Activated T-cell treated with anti-CD3 and anti-CD28 coated beads for 24 hours (primary cell): ENCODE measurements around the gene DOCK10.
A peak's percentile ranks its signal among the peaks of the same experiment; 100 is the strongest.

Experiments
- DNase-seq: peaks from one replicate; pipeline ENCODE4 v3.0.0-alpha.2; 2020; ENCODE audit warnings: low read depth

The DOCK10 gene

DNA sequence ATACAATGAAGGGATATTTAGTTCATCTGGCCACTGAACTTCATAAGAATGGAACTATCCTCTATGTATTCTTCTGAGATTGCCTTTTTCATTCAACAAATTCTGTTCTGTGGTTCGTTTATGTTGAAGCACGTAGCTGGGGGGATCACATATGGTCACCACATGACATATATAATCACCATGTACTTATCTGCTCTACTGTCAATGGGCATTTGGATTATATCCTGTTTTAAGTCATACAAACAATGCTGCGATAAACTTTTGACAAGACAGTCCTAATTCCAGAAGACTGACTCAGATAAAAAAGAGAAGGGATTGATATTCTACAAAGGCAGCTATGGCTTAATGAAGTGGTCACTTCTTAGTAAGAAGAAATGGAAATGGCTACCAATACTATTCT lies 210.1 kb downstream of the DOCK10 start:
- no peak for DNase-seq

- DNase-seq = no peak
Observed at GRCh38 chr2:224831530-224831929, 210.7 kb downstream of the DOCK10 start.

DNA sequence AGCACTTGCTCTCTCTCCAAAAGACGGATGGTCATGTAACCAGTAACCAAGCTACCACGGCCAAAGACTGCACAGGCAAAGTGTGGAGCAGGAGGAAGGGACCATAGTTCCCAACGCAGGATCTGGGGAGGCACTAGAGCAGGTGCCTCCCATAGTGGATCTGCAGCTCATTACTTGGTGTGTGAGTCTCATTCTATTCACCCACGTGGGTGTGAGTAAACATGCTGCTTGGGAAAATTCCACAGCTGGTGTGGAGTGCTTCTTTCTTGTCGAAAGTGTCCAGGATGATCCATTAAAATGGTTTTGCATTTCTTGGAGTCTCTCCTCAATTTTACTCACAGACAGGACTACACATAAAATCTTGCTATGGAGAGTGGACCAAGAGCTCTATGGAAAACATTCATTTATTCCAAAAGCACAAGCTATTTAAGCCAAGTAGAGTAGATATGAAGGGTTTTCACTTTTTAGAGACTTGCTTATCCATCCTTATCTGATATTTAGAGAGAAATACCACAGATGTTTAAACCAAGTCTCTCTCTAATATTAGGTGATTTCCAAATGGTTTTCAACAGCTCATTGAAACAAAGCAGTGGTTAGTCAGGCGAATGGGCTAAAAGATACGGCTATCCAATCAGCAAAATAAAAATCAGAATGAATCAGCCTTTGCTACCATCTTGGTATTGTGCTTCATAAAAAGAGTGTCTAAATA lies 221.8 kb downstream of the DOCK10 start:
- no peak for DNase-seq

DNA sequence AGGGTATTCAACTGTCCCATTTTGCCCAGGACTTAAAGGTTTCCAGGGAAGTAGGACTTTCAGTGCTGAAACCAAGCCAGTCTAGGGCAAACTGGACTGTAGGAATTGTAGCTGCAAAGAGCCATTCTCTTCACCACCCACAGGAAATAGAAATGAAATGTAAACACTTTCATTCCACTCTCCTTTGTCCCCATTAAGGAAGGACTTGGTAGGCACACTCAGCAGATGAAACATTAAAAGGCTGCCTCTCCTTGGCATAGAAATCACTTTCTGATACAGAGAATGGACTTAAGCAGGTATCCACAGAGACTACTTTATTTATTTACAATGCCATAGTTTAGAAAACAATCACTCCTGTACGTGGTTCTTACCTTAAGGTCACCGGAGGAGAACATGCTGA lies 223.2 kb downstream of the DOCK10 start:
- DNase-seq = no peak

DNA sequence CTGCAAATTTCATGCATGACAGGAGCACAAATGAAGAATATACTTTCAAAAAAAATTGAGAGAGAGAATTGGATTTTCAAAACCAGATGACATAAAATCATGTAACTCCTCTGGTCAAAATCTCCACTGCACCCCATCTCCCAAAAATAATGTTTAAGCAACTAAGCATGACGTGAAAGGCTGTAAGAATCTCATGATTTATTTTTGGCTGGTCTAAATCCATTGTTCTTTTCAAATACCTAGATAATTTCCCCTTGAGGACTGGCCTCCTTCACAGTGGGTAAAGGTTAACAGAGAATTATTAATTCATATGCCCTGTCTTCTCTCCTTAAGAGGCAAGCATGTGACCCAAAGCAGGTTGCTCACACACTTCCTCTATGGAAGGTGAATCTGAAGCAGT lies 224.6 kb downstream of the DOCK10 start:
- DNase-seq = no peak

DNA sequence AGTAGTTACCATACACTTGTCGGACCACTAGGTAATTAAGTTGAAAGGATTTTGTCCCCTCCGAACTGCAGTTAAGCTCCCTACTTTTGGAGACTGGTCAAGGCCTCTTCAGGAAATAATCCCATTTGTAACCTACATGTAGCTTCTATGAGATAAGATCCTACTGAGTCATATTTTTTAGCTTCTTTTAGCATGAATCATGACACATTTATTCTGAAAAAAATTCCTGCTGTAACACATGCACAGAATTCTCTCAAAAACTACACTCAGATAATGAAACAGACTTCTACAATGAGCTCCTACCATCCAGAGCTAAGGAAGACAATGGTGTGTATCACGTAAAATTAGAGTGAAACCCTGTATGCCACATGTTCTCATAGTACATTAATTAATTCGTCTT lies 225.5 kb downstream of the DOCK10 start:
- no peak for DNase-seq

DNA sequence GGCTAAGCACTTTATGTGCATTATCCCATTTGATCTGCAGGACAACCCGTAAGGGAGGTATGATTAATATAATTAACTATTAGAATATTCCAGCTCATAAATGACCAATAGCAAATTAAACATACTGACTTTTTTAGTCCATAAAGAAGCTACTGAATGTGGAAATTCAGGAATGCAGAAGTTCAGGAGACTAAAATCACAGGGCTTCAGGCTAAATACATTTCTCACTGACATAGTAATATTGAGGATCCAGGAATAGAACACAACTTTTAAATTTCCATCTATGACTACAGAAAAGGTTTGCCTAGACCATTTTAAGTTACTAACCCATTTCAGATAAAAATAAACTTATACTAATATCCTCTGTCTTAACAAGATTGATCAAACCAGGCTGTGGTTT lies 228.7 kb downstream of the DOCK10 start:
- no peak for DNase-seq

GRCh38 chr2:224807153-224807964 lies 234.9 kb downstream of the DOCK10 start:
- no peak for DNase-seq

DNA sequence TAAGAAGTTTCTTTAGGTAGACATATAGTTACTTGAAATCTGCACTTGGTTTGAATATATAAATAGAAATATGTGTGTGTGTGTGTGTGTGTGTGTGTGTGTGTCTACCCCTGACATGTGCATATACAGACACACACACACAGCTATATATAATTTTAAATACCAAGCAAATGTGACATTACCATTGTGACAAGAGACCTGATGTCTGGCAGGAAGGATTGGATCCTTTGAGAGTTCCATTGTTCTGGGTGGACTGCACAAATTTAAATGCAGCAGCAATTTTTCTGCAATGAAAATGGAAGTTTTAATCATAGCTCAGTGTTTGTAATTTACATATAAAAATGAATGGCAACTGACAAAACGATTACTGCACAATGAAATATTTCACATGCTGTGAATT lies 238.3 kb downstream of the DOCK10 start:
- no peak for DNase-seq

- no peak for DNase-seq
Observed at GRCh38 chr2:224802407-224802806, 239.9 kb downstream of the DOCK10 start.

DNA sequence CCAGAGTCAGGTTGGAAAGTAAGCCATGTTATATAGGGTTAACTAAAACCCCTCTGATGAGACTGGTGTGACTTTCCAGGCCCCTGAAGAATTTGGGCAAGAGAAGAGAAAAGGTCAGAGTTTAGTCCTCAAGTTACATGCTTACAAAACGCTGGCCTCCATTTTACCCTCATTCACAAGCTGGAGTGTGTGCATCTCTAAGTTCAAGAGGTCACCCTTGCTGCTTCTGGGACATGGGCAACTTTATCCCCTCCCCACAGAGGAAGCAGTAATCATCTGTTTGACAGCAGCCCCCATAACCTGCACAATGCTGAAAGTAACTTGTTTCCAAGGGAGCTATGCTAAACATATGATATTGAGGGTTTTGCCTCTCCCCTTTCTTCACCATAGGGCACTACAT lies 240.9 kb downstream of the DOCK10 start:
- DNase-seq = no peak

DNA sequence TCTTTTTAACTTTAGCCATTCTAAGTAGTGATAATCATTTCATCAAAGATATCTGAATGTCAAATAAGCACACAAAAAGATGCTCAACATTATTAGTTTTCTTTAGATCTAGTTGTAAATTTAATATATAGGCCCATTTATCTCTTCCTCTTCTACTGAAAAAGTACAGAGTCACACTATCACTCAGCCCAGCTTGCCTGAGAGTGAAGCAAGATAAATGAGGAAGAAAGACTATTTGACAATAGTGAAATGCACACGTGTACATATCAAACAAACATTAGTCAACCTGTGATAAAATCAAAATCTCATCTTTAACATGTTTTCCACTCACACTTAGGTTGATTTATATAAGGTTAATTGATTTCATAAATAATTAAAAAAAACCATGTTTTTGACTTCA lies 242.6 kb downstream of the DOCK10 start:
- DNase-seq = no peak

DNA sequence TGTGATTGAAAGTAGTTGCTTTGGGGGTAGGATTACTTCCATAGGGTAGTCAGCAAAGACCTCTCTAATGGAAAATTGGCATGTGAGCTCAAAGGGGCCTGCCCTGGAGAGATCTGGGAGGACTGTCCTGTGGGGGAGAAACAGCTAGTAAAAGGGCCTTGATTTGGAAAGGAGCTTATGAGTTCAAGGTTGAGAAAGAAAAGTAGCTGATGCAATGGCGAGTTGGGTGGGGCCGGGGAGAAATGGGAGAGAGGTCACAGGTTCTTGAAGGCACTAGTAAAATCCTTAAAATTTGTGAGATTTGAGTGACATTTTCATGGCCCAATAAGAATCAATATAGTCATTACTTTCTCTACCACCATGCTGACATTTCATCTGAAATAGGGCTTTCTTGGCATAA lies 244.1 kb downstream of the DOCK10 start:
- no peak for DNase-seq

DNA sequence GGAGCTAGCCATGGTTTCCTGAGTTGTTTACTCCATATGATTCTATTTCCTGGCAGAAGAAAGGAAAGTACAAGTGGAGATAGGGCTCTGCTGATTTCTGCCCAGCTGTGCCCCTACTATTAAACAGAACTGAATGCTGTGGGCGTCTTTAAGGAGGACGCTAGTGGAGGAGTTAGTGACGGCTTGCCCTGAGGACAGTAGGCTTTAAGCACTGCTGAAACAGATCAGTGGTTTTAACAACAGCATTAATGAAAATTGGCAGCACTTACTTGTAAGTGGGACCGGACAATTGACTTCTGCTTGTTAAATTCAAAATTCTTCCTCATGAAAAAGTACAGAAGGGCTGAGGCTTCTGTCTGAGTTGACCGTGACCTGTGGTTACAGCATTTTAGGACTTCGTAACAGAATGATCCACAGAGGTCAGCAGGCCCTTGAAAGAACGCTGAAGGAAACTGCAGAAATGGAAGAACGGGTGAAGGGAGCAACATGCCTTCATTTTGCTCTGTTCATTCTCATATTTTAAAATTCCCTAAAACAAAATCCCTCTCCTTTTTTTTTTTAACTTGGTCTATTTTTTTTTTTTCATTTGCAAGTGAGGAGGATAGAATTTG lies 245.5 kb downstream of the DOCK10 start:
- no peak for DNase-seq

- DNase-seq = no peak
Observed at GRCh38 chr2:224793946-224794345, 248.3 kb downstream of the DOCK10 start.

- no peak for DNase-seq
Observed at GRCh38 chr2:224786848-224787247, 255.4 kb downstream of the DOCK10 start.

DNA sequence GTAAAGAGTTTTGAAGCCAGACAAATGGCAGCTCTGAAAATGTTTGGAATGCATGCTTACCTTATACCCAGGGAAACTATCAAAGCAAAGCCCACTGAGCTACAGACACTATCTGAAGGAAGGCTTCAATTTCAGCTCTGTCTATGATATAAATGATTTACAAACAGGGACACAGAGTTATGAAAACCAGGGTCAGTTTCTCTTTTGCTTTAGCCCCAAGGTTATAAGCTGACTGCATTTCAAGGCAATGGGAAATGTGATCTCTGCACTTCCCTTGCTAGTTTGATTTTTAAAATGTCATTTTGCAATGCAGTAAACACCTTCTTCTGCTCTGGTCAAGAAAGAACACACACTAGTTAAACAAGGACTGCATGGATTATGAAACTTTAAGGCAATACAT lies 260.9 kb downstream of the DOCK10 start:
- no peak for DNase-seq

DNA sequence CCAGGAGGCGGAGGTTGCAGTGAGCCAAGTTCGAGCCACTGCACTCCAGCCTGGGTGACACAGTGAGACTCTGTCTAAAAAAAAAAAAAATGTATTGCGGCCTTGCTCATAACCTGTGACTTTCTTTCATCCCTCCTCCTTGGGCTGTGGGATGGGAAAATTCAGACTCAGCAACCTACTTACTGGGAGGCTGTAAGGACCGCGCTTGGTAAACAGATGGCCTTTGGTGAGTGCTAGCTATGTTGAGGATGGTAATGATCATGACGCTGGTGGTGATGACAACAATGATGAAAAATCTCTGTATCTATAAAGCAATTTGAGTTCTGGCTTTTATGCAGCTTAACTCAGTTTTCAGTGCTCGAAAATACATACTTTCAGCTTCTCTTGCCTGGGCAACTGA lies 261.4 kb downstream of the DOCK10 start:
- DNase-seq = no peak

- DNase-seq = no peak
Observed at GRCh38 chr2:224780106-224780505, 262.2 kb downstream of the DOCK10 start.

- DNase-seq = peak; percentile 54
Observed at GRCh38 chr2:224778474-224778877, 263.8 kb downstream of the DOCK10 start.

GRCh38 chr2:224777559-224777930 lies 264.7 kb downstream of the DOCK10 start:
- DNase-seq = no peak

DNA sequence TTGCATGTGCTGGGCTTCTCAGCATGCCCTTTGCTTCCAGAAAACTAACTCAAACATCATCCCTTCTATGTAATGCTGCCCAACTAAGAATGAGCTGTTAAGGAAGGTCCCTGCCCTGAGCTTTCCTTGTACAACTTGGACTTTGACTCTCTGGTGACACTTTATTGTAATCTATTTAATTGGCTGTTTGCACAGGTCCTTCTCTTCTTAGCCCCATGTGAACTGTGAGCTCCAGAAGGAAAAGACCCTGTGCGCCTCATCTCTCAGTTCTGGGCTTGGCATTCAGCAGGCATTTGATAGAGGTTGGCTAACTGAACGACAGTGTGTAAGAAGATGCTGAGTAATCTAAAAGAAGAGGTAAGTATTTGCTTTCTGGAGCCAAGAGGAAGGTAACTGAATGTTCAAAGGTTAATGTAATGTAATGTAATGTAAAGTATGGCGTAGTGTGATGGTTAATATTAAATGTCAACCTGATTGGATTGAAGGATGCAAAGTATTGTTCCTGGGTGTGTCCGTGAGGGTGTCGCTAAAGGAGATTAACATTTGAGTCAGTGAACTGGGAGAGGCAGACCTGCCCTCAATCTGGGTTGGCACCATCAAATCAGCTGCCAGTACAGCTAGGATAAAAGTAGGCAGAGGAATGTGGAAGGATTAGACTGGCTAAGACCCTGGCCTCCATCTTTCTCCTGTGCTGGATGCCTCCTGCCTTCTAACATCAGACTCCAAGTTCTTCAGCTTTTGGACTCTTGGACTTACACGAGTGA lies 265.3 kb downstream of the DOCK10 start:
- no peak for DNase-seq

DNA sequence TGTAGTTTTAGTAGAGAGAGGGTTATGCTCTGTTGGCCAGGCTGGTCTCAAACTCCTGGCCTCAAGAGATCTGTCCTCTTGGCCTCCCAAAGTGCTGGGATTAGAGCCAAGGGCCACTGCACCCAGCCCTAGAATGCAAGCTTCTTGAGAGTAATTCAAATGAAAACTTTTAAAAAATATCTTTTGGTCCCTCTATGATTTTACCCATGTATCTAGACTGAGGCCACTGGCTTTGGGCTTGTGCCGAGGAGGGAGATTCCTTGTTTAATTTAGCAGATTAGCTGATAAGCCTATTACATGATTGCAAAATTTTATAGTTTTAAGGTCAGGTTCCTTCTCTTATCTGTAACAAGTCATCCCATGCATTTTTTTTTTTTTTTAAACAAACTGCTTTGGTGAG lies 266.6 kb downstream of the DOCK10 start:
- DNase-seq = no peak
